CD4-positive, alpha-beta T cell treated with Interleukin-6 at 100 ng/mL for 8 hours (primary cell): Measurements from ENCODE around the gene PKP1.

Experiments
- DNase-seq: peaks from one replicate; pipeline ENCODE4 v3.0.0-alpha.2; 2020; ENCODE audit warnings: mixed read lengths, low spot score

The PKP1 gene

GRCh38 chr1:201328576-201328975 is 45.3 kb downstream of the PKP1 start:
- DNase-seq = no peak

- no peak for DNase-seq
These were observed 46.0 kb downstream of the PKP1 start for GRCh38 chr1:201329286-201329685.

GRCh38 chr1:201329801-201330200 is 46.5 kb downstream of the PKP1 start:
- DNase-seq = no peak

GRCh38 chr1:201330541-201330940 is 47.2 kb downstream of the PKP1 start:
- DNase-seq = no peak

GRCh38 chr1:201331166-201331565 is 47.9 kb downstream of the PKP1 start:
- DNase-seq = no peak

GRCh38 chr1:201332021-201332420 is 48.7 kb downstream of the PKP1 start:
- no peak for DNase-seq

- no peak for DNase-seq
These were observed 49.5 kb downstream of the PKP1 start for GRCh38 chr1:201332616-201333335.

GRCh38 chr1:201334325-201335173 is 51.2 kb downstream of the PKP1 start:
- no peak for DNase-seq

- DNase-seq = no peak
These were observed 52.0 kb downstream of the PKP1 start for GRCh38 chr1:201335174-201335870.

- no peak for DNase-seq
These were observed 52.6 kb downstream of the PKP1 start for GRCh38 chr1:201335901-201336300.

- DNase-seq = no peak
These were observed 53.6 kb downstream of the PKP1 start for GRCh38 chr1:201336711-201337450.

GRCh38 chr1:201341377-201341776 is 58.1 kb downstream of the PKP1 start:
- no peak for DNase-seq

GRCh38 chr1:201344206-201345080 is 61.1 kb downstream of the PKP1 start:
- DNase-seq = no peak

- no peak for DNase-seq
These were observed 61.7 kb downstream of the PKP1 start for GRCh38 chr1:201345081-201345355.

- DNase-seq = no peak
These were observed 63.1 kb downstream of the PKP1 start for GRCh38 chr1:201346337-201346939.

GRCh38 chr1:201346987-201347386 is 63.7 kb downstream of the PKP1 start:
- no peak for DNase-seq

GRCh38 chr1:201347498-201348210 is 64.3 kb downstream of the PKP1 start:
- no peak for DNase-seq

- DNase-seq = no peak
These were observed 64.9 kb downstream of the PKP1 start for GRCh38 chr1:201348211-201348566.

GRCh38 chr1:201349092-201349491 is 65.8 kb downstream of the PKP1 start:
- DNase-seq = no peak

- DNase-seq = no peak
These were observed 67.0 kb downstream of the PKP1 start for GRCh38 chr1:201350361-201350725.
